B cell (primary cell): ENCODE data around the gene LSM14A.
"Not testable (repeated sequence)": the region's sequence is repeated elsewhere in the genome, so short reads cannot be mapped to it uniquely, and the experiment has no call there.

Experiments
- CTCF ChIP-seq: fragments of 200-600 bp; IDR thresholded peaks from one replicate; pipeline ENCODE4 v1.8.0; 2022; ENCODE audit warnings: antibody characterized with exemption, mild to moderate bottlenecking
- EZH2 ChIP-seq: IDR thresholded peaks from 2 replicates; pipeline ENCODE4 v1.6.1; 2012; ENCODE audit warnings: borderline replicate concordance, low read depth, mild to moderate bottlenecking, moderate library complexity, low read length; ENCODE audit not compliant: insufficient read depth, poor library complexity, severe bottlenecking

- not testable (repeated sequence) for TF ChIP-seq CTCF, EZH2
These were observed 33.0 kb downstream of the LSM14A start for GRCh38 chr19:34205324-34205723.
